T47D (cell line): ENCODE results near the gene PKD2L1.
A peak's percentile ranks its signal among the peaks of the same experiment; 100 is the strongest.
"Not testable (repeated sequence)": the region's sequence is repeated elsewhere in the genome, so short reads cannot be mapped to it uniquely, and the experiment has no call there.

Experiments
- DNase-seq, 2 experiments: peaks; one replicate each; pipeline versions ENCODE4 v3.0.0 to v3.0.0-alpha.2; 2011 to 2012; ENCODE audit warnings: low read depth in 1 of 2, low spot score in 1 of 2
- JUND ChIP-seq: IDR thresholded peaks from 2 replicates; pipeline ENCODE4 v1.6.1; 2012; ENCODE audit warnings: low read depth
- in situ Hi-C: cut with HindIII; loops from 2 replicates; pipeline ENCODE4 v1.10.0; 2016; ENCODE audit warnings: low sequenced_read_pairs, low pct_unique_long_range_greater_than_20kb

The PKD2L1 gene

GRCh38 chr10:100330079-100330478 is at the start of gene PKD2L1:
TSS of gene PKD2L1 (minus strand) at chr10:100330228. CDS start at chr10:100330103, 125 bp downstream.
- in situ Hi-C loops, result no loop called here
- DNase-seq, result no peak

DNA sequence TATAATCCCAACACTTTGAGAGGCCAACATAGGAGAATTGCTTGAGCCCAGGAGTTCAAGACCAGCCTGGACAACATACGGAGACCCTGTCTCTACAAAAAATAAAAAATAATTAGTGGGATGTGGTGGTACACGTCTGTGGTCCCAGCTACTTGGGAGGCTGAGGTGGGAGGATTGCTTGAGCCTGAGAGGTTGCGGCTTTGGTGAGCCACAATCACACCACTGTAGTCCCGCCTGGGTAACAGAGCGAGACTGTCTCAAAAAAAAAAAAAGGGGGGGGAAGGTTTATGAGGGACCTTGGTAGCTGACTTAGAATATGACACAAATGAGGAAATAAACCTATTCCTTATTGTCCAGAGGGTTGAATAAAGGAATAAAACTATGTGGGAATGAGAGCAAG is 47.8 kb upstream of the PKD2L1 start:
- no peak for TF ChIP-seq JUND
- in situ Hi-C loops, result no loop called here
- DNase-seq, result no peak

More at GRCh38 chr10:100330079-100330478, at the start of gene PKD2L1:
- no peak for TF ChIP-seq JUND

GRCh38 chr10:100376656-100377055 is 46.6 kb upstream of the PKD2L1 start:
- in situ Hi-C loops, result not testable (repeated sequence)

GRCh38 chr10:100374677-100375353 is 44.8 kb upstream of the PKD2L1 start:
- DNase-seq, in situ Hi-C loops: not testable (repeated sequence)

More at GRCh38 chr10:100376656-100377055, 46.6 kb upstream of the PKD2L1 start:
- DNase-seq, result not testable (repeated sequence)

DNA sequence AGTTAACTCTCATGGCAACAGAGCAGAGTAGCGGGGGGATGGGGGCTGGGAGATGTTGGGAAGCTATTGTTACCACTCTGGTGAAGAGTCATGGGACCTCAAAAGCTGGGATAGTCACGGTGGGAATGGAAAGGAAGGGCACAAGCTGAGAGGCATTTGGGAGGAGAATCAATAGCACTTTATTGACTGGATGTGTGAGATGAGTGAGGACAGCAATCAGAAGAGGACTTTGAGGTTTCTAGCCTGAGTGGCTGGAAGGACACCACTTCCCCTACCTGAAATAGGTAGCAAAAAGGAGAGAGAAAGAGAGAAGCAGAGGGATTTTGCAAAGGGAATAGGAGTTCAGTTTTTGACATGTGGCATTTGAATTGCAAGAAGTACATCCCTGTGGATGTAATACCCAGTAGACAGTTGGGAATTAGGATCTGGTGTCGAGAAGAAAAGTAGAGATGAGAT is 44.2 kb upstream of the PKD2L1 start:
- in situ Hi-C loops, result no loop called here
- no peak for DNase-seq
- TF ChIP-seq JUND, result no peak

DNA sequence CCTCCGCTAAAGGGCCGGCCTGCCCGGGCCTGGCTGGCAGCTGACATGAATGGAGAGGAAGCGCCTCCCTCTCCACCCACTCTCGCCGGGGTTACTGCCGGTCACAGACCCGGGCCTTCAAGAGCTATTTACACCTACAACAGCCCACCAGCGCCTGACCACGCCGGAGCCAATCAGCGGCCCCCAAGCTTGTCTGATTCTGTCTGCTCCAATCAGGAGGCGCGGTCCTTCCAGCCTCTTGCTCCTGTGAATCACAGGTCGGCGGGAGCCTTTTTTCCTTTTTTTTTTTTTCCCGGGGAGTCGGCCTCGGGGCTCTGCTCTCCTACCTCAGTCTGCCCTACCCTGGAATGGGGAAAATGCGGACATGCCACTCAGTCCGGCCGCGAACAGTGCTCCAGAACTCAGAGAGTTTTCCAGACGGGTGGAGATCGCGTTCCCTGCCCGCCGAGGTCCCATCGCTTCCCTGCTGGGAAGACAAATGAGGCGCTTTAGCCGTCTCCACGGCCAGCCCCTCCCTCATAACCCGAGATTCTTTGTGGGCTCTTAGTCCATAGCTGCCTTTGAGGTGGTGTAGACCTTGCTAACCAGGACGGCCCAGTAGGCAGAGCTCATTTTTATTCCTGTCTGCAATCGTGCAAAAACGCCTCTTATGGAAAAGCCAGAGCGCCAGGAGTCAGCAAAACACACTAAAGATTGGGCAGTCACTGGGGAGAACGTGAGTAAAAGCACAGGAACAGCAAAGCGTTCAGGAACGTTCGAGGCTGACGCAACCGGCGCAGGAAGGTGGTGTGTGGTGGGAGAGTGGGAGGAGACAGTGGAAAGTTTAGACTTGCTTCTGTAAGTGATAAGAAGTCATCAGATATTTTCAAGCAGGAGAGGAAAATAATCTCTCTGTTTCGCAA is 43.5 kb upstream of the PKD2L1 start:
- DNase-seq, result peak; percentile 95 to 100
- TF ChIP-seq JUND, result no peak
- in situ Hi-C loops, result no loop called here

DNA sequence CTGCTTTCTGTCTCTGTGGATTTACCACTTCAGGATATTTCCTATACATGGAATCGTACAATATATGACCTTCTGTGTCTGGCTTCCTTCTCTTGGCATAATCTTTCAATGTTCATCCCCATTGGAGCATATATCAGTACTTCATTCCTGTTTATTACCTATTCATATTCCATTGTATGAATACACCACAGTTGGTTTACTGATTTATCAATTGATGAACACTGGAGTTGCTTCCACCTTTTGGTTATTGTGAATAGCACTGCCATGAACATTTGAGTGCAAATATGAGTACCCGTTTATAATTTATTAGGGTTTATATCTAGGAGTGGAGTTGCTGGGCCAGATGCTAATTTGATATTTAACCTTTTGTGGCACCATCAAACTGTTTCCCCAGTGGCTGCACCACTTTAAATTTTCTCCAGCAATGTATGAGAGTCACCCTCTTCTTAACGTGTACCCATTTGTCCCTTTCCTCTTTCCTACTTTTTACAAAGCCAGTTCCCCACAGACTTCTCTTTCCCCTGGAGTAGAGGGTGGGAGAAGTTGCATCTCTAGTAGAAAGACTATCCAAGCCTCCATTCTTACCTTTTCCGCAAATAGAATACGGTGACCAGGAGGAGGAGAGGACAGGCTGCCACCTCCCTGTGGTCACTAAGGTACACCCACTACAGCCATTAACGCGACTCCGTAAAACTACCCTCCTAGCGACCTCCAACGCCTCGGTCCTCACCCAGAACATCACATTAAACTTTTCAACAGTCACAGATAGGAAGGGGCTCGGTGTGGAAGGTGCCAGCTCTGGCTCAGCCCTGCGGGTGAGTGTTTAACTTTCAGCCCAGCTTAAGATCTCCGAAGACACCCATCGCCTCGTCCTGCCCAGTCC is 42.6 kb upstream of the PKD2L1 start:
- DNase-seq, result no peak
- in situ Hi-C loops, result no loop called here
- TF ChIP-seq JUND, result no peak

GRCh38 chr10:100371482-100372027 is 41.5 kb upstream of the PKD2L1 start:
- TF ChIP-seq JUND, result no peak
- no peak for DNase-seq
- in situ Hi-C loops, result no loop called here

DNA sequence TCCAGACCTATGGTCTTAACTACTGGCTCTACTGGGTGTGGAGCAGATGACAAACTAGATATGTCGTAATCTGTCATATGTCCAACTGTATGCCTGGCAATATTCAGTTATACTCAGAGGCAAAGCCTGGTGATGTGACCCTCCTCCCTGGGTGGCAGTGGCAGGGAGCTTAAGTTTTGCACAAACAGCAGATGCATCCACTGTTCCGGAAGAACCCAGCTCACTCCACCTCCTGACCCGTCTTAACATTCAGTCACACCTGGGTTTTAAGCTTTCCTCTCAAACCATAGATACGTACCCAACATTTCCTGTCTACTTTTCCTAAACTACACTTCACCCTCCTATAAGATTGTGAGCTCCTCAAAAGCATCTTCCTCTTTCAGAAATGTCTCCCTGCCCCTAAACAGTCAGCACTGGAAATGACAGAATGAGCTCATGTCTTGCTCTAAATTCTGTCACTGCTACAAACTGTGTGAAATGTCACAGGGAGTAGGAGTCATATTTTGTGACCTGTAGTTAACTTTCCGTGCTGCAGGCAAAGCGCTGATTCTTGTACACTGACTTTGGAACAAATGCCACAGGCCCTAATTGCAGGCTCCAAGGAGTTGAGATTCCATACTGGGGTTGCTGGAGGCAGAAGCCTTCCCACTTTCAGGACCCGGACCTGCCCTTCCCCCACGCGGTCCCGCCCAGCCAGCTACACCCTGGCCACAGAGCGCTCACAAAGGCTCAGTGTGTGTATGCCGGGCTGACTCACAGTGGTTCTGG is 40.9 kb upstream of the PKD2L1 start:
- in situ Hi-C loops, result no loop called here
- DNase-seq, result peak; percentile 52 to 90
- TF ChIP-seq JUND, result no peak

- in situ Hi-C loops, result no loop called here
- no peak for DNase-seq
- no peak for TF ChIP-seq JUND
Observed at GRCh38 chr10:100368721-100369120, 38.7 kb upstream of the PKD2L1 start.

- peak in 1 of 2 experiments; percentile 83 for DNase-seq
- no peak for TF ChIP-seq JUND
- in situ Hi-C loops, result no loop called here
Observed at GRCh38 chr10:100364735-100365391, 34.8 kb upstream of the PKD2L1 start.
